ENCODE measurements around the gene TDO2.
"Not testable (repeated sequence)": the region's sequence is repeated elsewhere in the genome, so short reads cannot be mapped to it uniquely, and the experiment has no call there.

Gene TDO2

GRCh38 chr4:155907556-155907955 is 4.1 kb downstream of the TDO2 start:
- DNase-seq (ENCODE audit: low read depth) = no peak

- DNase-seq (ENCODE audit: low read depth) = no peak
These were observed 5.0 kb downstream of the TDO2 start for GRCh38 chr4:155908187-155909139.

- no peak for DNase-seq (ENCODE audit: low read depth)
These were observed 6.2 kb downstream of the TDO2 start for GRCh38 chr4:155909615-155910226.

GRCh38 chr4:155911905-155912304 is 8.4 kb downstream of the TDO2 start:
- DNase-seq (ENCODE audit: low read depth) = no peak

GRCh38 chr4:155914782-155915181 is 11.3 kb downstream of the TDO2 start:
- DNase-seq (ENCODE audit: low read depth) = no peak

GRCh38 chr4:155921597-155921996 is 18.1 kb downstream of the TDO2 start:
- DNase-seq (ENCODE audit: low read depth) = no peak

- DNase-seq (ENCODE audit: low read depth) = no peak
These were observed 21.1 kb downstream of the TDO2 start for GRCh38 chr4:155924637-155925036.

GRCh38 chr4:155929833-155930232 is 26.3 kb downstream of the TDO2 start:
- no peak for DNase-seq (ENCODE audit: low read depth)

GRCh38 chr4:155930330-155930729 is 26.8 kb downstream of the TDO2 start:
- no peak for DNase-seq (ENCODE audit: low read depth)

- DNase-seq (ENCODE audit: low read depth) = no peak
These were observed 28.1 kb downstream of the TDO2 start for GRCh38 chr4:155931634-155932033.

GRCh38 chr4:155934634-155935033 is 31.1 kb downstream of the TDO2 start:
- not testable (repeated sequence) for DNase-seq (ENCODE audit: low read depth)

GRCh38 chr4:155935389-155935986 is 32.0 kb downstream of the TDO2 start:
- no peak for DNase-seq (ENCODE audit: low read depth)

- no peak for DNase-seq (ENCODE audit: low read depth)
These were observed 37.7 kb downstream of the TDO2 start for GRCh38 chr4:155941085-155941790.

GRCh38 chr4:155941820-155942219 is 38.3 kb downstream of the TDO2 start:
- DNase-seq (ENCODE audit: low read depth) = no peak

- no peak for DNase-seq (ENCODE audit: low read depth)
These were observed 40.3 kb downstream of the TDO2 start for GRCh38 chr4:155943605-155944291.

- DNase-seq (ENCODE audit: low read depth) = no peak
These were observed 41.0 kb downstream of the TDO2 start for GRCh38 chr4:155944516-155944915.

GRCh38 chr4:155946486-155946885 is 43.0 kb downstream of the TDO2 start:
- no peak for DNase-seq (ENCODE audit: low read depth)

- DNase-seq (ENCODE audit: low read depth) = no peak
These were observed 45.0 kb downstream of the TDO2 start for GRCh38 chr4:155948541-155948940.

- no peak for DNase-seq (ENCODE audit: low read depth)
These were observed 47.0 kb downstream of the TDO2 start for GRCh38 chr4:155950461-155950860.

- no peak for DNase-seq (ENCODE audit: low read depth)
These were observed 49.0 kb downstream of the TDO2 start for GRCh38 chr4:155952501-155952901.
